Calu3 (cell line): Measurements from ENCODE around the gene ADGRA3. TPM values are rescaled to one million over a fixed set of nuclear protein-coding genes. Genes with fewer than 3 reads are reported as not detected.
A peak's percentile ranks its signal among the peaks of the same experiment; 100 is the strongest.

Experiments
- BruUV-seq: library from RNA; stranded (reverse); fragments of 400-500 nt; replicated peaks from 2 replicates; lab custom pipeline; 2021; lab: Mats Ljungman, UMichigan
- CTCF ChIA-PET: fragments of 300-600 bp; sonication (Branson Sonifier 250); formaldehyde crosslinking; loops from one replicate; lab custom pipeline; 2022; ENCODE audit warnings: antibody characterized with exemption; lab: Charles Lee
- DNase-seq: peaks from one replicate; pipeline ENCODE4 v3.0.0; 2022
- H3K27ac Mint-ChIP-seq: one replicate; pipeline ENCODE4 v1.8.0; 2022; ENCODE audit warnings: mixed read lengths; ENCODE audit not compliant: unreplicated experiment
- H3K27me3 Mint-ChIP-seq: one replicate; pipeline ENCODE4 v1.8.0; 2022; ENCODE audit warnings: mixed read lengths; ENCODE audit not compliant: unreplicated experiment
- H3K36me3 Mint-ChIP-seq: one replicate; pipeline ENCODE4 v1.8.0; 2022; ENCODE audit warnings: mild to moderate bottlenecking, moderate library complexity, mixed read lengths; ENCODE audit not compliant: insufficient read depth, unreplicated experiment
- H3K4me1 Mint-ChIP-seq: one replicate; pipeline ENCODE4 v1.8.0; 2022; ENCODE audit warnings: mild to moderate bottlenecking, low read depth, mixed read lengths; ENCODE audit not compliant: unreplicated experiment
- H3K4me3 Mint-ChIP-seq: one replicate; pipeline ENCODE4 v1.8.0; 2022; ENCODE audit warnings: mild to moderate bottlenecking, low read depth, moderate library complexity, mixed read lengths; ENCODE audit not compliant: unreplicated experiment
- H3K9me3 Mint-ChIP-seq: one replicate; pipeline ENCODE4 v1.8.0; 2022; ENCODE audit warnings: low read depth, mixed read lengths; ENCODE audit not compliant: unreplicated experiment
- CTCF ChIP-seq: fragments of 200-600 bp; IDR thresholded peaks from one replicate; pipeline ENCODE4 v1.8.0; 2022; ENCODE audit warnings: antibody characterized with exemption; ENCODE audit not compliant: unreplicated experiment
- intact Hi-C: fragments of 100-400 bp; cut with micrococcal nuclease; formaldehyde crosslinking; loops from one replicate; pipeline ENCODE4 v1.10.0; 2022; ENCODE audit not compliant: unreplicated experiment
- total RNA-seq: library from RNA; stranded (reverse); gene quantifications from 2 replicates; pipeline ENCODE4 v1.2.3, GENCODE V29; 2022

ADGRA3 gene
- total RNA-seq, 1 experiment from 2014 or later, result 63.2 TPM

- no peaks in the 10 kb centered on the region for H3K9me3 Mint-ChIP-seq
- no peaks in the 10 kb centered on the region for H3K27me3 Mint-ChIP-seq
- peaks cover 5% of the 10 kb centered on the region for H3K36me3 Mint-ChIP-seq
- no peak overlapping the region for H3K27ac Mint-ChIP-seq
- CTCF ChIA-PET, result no interaction called here
- TSS peak; percentile 24 for BruUV-seq
- no peak for DNase-seq
- no peak overlapping the region for H3K4me3 Mint-ChIP-seq
- TF ChIP-seq CTCF, result no peak
- intact Hi-C loops, result loop anchor here (5.0 kb wide), 1 partner anchor 104 kb away; no protein-coding TSS in a partner anchor
- H3K4me1 Mint-ChIP-seq, result peaks cover 55% of the 10 kb centered on the region
These were observed 12.7 kb downstream of the ADGRA3 start for GRCh38 chr4:22502895-22503814.

GRCh38 chr4:22501715-22502095 lies 14.2 kb downstream of the ADGRA3 start:
- peaks cover 15% of the 10 kb centered on the region for H3K36me3 Mint-ChIP-seq
- CTCF ChIA-PET, result interaction anchor here (1.0 to 1.8 kb wide), 3 partner anchors 14 to 106 kb away, joined by 3 to 4 read pairs (median 4); partner anchors contain the start of gene ADGRA3
- H3K4me3 Mint-ChIP-seq, result no peak overlapping the region
- no peaks in the 10 kb centered on the region for H3K9me3 Mint-ChIP-seq
- no peak for DNase-seq
- no peak for TF ChIP-seq CTCF
- TSS peak; percentile 61 for BruUV-seq
- H3K27me3 Mint-ChIP-seq, result no peaks in the 10 kb centered on the region
- intact Hi-C loops, result loop anchor here (2.0 to 5.0 kb wide), 3 partner anchors 13 to 106 kb away; no protein-coding TSS in a partner anchor
- H3K27ac Mint-ChIP-seq, result no peak overlapping the region
- H3K4me1 Mint-ChIP-seq, result peaks cover 46% of the 10 kb centered on the region

- DNase-seq, result peak; percentile 72
- CTCF ChIA-PET, result interaction anchor here (1.0 to 1.8 kb wide), 4 partner anchors 14 to 106 kb away, joined by 3 to 4 read pairs (median 4); partner anchors contain the start of gene ADGRA3
- no TSS peak for BruUV-seq
- TF ChIP-seq CTCF, result no peak
- Mint-ChIP-seq H3K9me3 (no peaks in the 10 kb centered on the region), H3K36me3 (peaks cover 15% of the 10 kb centered on the region), H3K4me3 (no peak overlapping the region), H3K4me1 (peaks cover 41% of the 10 kb centered on the region), H3K27ac (no peak overlapping the region), H3K27me3 (no peaks in the 10 kb centered on the region)
- intact Hi-C loops, result loop anchor here (2.0 to 5.0 kb wide), 3 partner anchors 14 to 106 kb away; no protein-coding TSS in a partner anchor
These were observed 14.8 kb downstream of the ADGRA3 start for GRCh38 chr4:22500831-22501714.

- intact Hi-C loops, result loop anchor here (2.0 to 5.0 kb wide), 3 partner anchors 15 to 107 kb away; no protein-coding TSS in a partner anchor
- Mint-ChIP-seq H3K36me3 (peaks cover 15% of the 10 kb centered on the region), H3K27me3 (no peaks in the 10 kb centered on the region), H3K4me1 (peaks cover 34% of the 10 kb centered on the region), H3K4me3 (no peak overlapping the region), H3K27ac (no peak overlapping the region), H3K9me3 (no peaks in the 10 kb centered on the region)
- DNase-seq, result peak; percentile 28
- no peak for TF ChIP-seq CTCF
- CTCF ChIA-PET, result interaction anchor here (1.3 to 1.8 kb wide), 2 partner anchors 18 to 25 kb away, joined by 3 to 4 read pairs; no protein-coding TSS in a partner anchor
- BruUV-seq, result TSS peak; percentile 46
These were observed 15.7 kb downstream of the ADGRA3 start for GRCh38 chr4:22500128-22500611.
